BLaER1 treated with 17β-estradiol and CSF1 and Interleukin-3, amounts not matched to agents 10 nM and 100 nM (cell line): ENCODE measurements around the gene EFCAB12.

Source experiments
- H3K27ac ChIP-seq, 11 experiments: shearing (Covaris generic); formaldehyde crosslinking; 2 replicates each; pipeline ENCODE4 v1.8.1; 2022
- H3K27me3 ChIP-seq, 11 experiments: shearing (Covaris generic); formaldehyde crosslinking; 2 replicates each; pipeline ENCODE4 v1.8.1; 2022
- H3K36me3 ChIP-seq, 11 experiments: shearing (Covaris generic); formaldehyde crosslinking; 2 replicates each; pipeline ENCODE4 v1.8.1; 2022
- H3K4me1 ChIP-seq, 10 experiments: shearing (Covaris generic); formaldehyde crosslinking; 2 replicates each; pipeline ENCODE4 v1.8.1; 2022
- H3K4me2 ChIP-seq, 11 experiments: shearing (Covaris generic); formaldehyde crosslinking; 2 replicates each; pipeline ENCODE4 v1.8.1; 2022
- H3K4me3 ChIP-seq, 10 experiments: shearing (Covaris generic); formaldehyde crosslinking; 2 replicates each; pipeline ENCODE4 v1.8.1; 2022
- H3K9ac ChIP-seq, 11 experiments: shearing (Covaris generic); formaldehyde crosslinking; 2 replicates each; pipeline ENCODE4 v1.8.1; 2022
- H3K9me3 ChIP-seq, 11 experiments: shearing (Covaris generic); formaldehyde crosslinking; replicated peaks in 1 of 11; 2 replicates each; pipeline ENCODE4 v1.8.1; 2022
- H4K20me1 ChIP-seq, 11 experiments: shearing (Covaris generic); formaldehyde crosslinking; 2 replicates each; pipeline ENCODE4 v1.8.1; 2022
- Cebpa-rat ChIP-seq, 11 experiments: shearing (Covaris generic); IDR thresholded peaks; 2 replicates each; pipeline ENCODE4 v1.8.1; 2022

EFCAB12 gene

GRCh38 chr3:129440618-129441190 is 12.3 kb upstream of the EFCAB12 start:
- peak overlapping the region; percentile 78 to 95 (median 93) for H3K27ac ChIP-seq
- H4K20me1 ChIP-seq = peaks cover 7 to 31% (median 28%) of the 10 kb centered on the region in 11 experiments; a peak in 18 of 22 replicates
- H3K9ac ChIP-seq = peak overlapping the region; percentile 84 to 95 (median 92)
- H3K4me3 ChIP-seq = peak overlapping the region; percentile 72 to 97 (median 92)
- peak overlapping the region; percentile 82 to 97 (median 90) for H3K4me2 ChIP-seq
- TF ChIP-seq Cebpa-rat (IDR thresholded peaks at IDR 0.05) = no peak
- no peaks in the 10 kb centered on the region for H3K9me3 ChIP-seq
- peaks cover 48 to 72% (median 60%) of the 10 kb centered on the region in 10 experiments for H3K4me1 ChIP-seq
- H3K27me3 ChIP-seq = no peaks in the 10 kb centered on the region
- peaks cover 24 to 34% (median 27%) of the 10 kb centered on the region in 11 experiments for H3K36me3 ChIP-seq

GRCh38 chr3:129439817-129440617 is 11.6 kb upstream of the EFCAB12 start, which contains the start of the genes IFT122 and MBD4:
IFT122 (plus strand) TSS chr3:129440224; CDS start chr3:129440331, 107 bp downstream.
MBD4 (minus strand) TSS chr3:129439948; CDS start chr3:129439833, 115 bp downstream.
- Histone ChIP-seq H3K4me3 (peak within 1 kb of the TSS; percentile 72 to 97 (median 92)), H3K4me2 (peak within 1 kb of the TSS; percentile 89 to 97 (median 92)), H3K27me3 (no peaks in the 10 kb centered on the region), H3K36me3 (peaks cover 30 to 39% (median 34%) of the 10 kb centered on the region in 11 experiments), H3K4me1 (peaks cover 53 to 79% (median 66%) of the 10 kb centered on the region in 10 experiments), H4K20me1 (peaks cover 13 to 38% (median 34%) of the 10 kb centered on the region in 11 experiments; a peak in 19 of 22 replicates), H3K27ac (peak within 1 kb of the TSS; percentile 78 to 95 (median 93)), H3K9me3 (no peaks in the 10 kb centered on the region), H3K9ac (peak within 1 kb of the TSS; percentile 84 to 95 (median 92))
- peak; percentile 76 to 100 (median 98); a peak in 21 of 22 replicates for TF ChIP-seq Cebpa-rat (IDR thresholded peaks at IDR 0.05)

GRCh38 chr3:129439226-129439816 is 10.9 kb upstream of the EFCAB12 start:
- peak overlapping the region; percentile 82 to 96 (median 91) for H3K4me2 ChIP-seq
- H3K9me3 ChIP-seq = no peaks in the 10 kb centered on the region
- H3K27ac ChIP-seq = peak overlapping the region; percentile 68 to 95 (median 93)
- H3K36me3 ChIP-seq = peaks cover 36 to 43% (median 40%) of the 10 kb centered on the region in 11 experiments
- H3K27me3 ChIP-seq = no peaks in the 10 kb centered on the region
- TF ChIP-seq Cebpa-rat (IDR thresholded peaks at IDR 0.05) = no peak
- H3K9ac ChIP-seq = peak overlapping the region; percentile 84 to 95 (median 92)
- H4K20me1 ChIP-seq = peaks cover 18 to 45% (median 41%) of the 10 kb centered on the region in 11 experiments; a peak in 19 of 22 replicates
- H3K4me1 ChIP-seq = peaks cover 58 to 82% (median 69%) of the 10 kb centered on the region in 10 experiments
- H3K4me3 ChIP-seq = peak overlapping the region; percentile 72 to 97 (median 92)

GRCh38 chr3:129435367-129435766 is 6.9 kb upstream of the EFCAB12 start:
- H3K4me2 ChIP-seq = peak overlapping the region; percentile 1 to 96 (median 90); a peak in 18 of 22 replicates
- H3K36me3 ChIP-seq = peaks cover 75 to 82% (median 80%) of the 10 kb centered on the region in 11 experiments
- H3K4me3 ChIP-seq = peak overlapping the region in 4 of 10 experiments; percentile 4 to 85 (median 28); a peak in 6 of 20 replicates
- peaks cover 37 to 71% (median 47%) of the 10 kb centered on the region in 10 experiments for H3K4me1 ChIP-seq
- no peaks in the 10 kb centered on the region for H3K9me3 ChIP-seq
- peaks cover 25 to 71% (median 60%) of the 10 kb centered on the region in 11 experiments; a peak in 20 of 22 replicates for H4K20me1 ChIP-seq
- no peaks in the 10 kb centered on the region for H3K27me3 ChIP-seq
- no peak for TF ChIP-seq Cebpa-rat (IDR thresholded peaks at IDR 0.05)
- peak overlapping the region in 6 of 11 experiments; percentile 1 to 63 (median 30); a peak in 9 of 22 replicates for H3K9ac ChIP-seq
- H3K27ac ChIP-seq = no peak overlapping the region; a peak in 1 of 22 replicates

- Histone ChIP-seq H3K9me3 (no peaks in the 10 kb centered on the region), H3K27me3 (no peaks in the 10 kb centered on the region), H3K9ac (no peak overlapping the region; a peak in 1 of 22 replicates), H3K4me1 (peaks cover 37 to 75% (median 47%) of the 10 kb centered on the region in 10 experiments), H3K4me2 (peak overlapping the region in 2 of 11 experiments; percentile 90 to 96; a peak in 3 of 22 replicates), H3K27ac (no peak overlapping the region), H4K20me1 (peaks cover 25 to 71% (median 60%) of the 10 kb centered on the region in 11 experiments; a peak in 20 of 22 replicates), H3K4me3 (no peak overlapping the region), H3K36me3 (peaks cover 78 to 95% (median 90%) of the 10 kb centered on the region in 11 experiments)
- TF ChIP-seq Cebpa-rat (IDR thresholded peaks at IDR 0.05) = no peak
These were observed 5.7 kb upstream of the EFCAB12 start for GRCh38 chr3:129434140-129434539.

- peaks cover 78 to 98% (median 90%) of the 10 kb centered on the region in 11 experiments for H3K36me3 ChIP-seq
These were observed 5.1 kb upstream of the EFCAB12 start for GRCh38 chr3:129433565-129433964.

GRCh38 chr3:129432671-129433070 is 4.2 kb upstream of the EFCAB12 start:
- H3K36me3 ChIP-seq = peaks cover 72 to 89% (median 83%) of the 10 kb centered on the region in 11 experiments

More at GRCh38 chr3:129433565-129433964, 5.1 kb upstream of the EFCAB12 start:
- Histone ChIP-seq H3K9me3 (no peaks in the 10 kb centered on the region), H3K27ac (no peak overlapping the region), H4K20me1 (peaks cover 25 to 69% (median 60%) of the 10 kb centered on the region in 11 experiments; a peak in 20 of 22 replicates), H3K4me3 (no peak overlapping the region), H3K4me1 (peaks cover 39 to 78% (median 50%) of the 10 kb centered on the region in 10 experiments), H3K9ac (0 out of 22 replicates have a peak overlapping the region, but pooled peaks of 1 of the 11 experiments have one; percentile 6), H3K27me3 (no peaks in the 10 kb centered on the region), H3K4me2 (peak overlapping the region in 2 of 11 experiments; percentile 90 to 96; a peak in 3 of 22 replicates)
- TF ChIP-seq Cebpa-rat (IDR thresholded peaks at IDR 0.05) = no peak

GRCh38 chr3:129432036-129432435 is 3.6 kb upstream of the EFCAB12 start:
- peaks cover 39 to 76% (median 48%) of the 10 kb centered on the region in 10 experiments for H3K4me1 ChIP-seq
- H3K9me3 ChIP-seq = no peaks in the 10 kb centered on the region
- no peak overlapping the region for H3K27ac ChIP-seq
- H3K9ac ChIP-seq = no peak overlapping the region
- H3K4me2 ChIP-seq = peak overlapping the region in 4 of 11 experiments; percentile 6 to 96 (median 53); a peak in 5 of 22 replicates
- TF ChIP-seq Cebpa-rat (IDR thresholded peaks at IDR 0.05) = no peak
- H3K4me3 ChIP-seq = no peak overlapping the region
- H3K36me3 ChIP-seq = peaks cover 66 to 82% (median 77%) of the 10 kb centered on the region in 11 experiments
- H3K27me3 ChIP-seq = peaks cover 0 to 14% (median 13%) of the 10 kb centered on the region in 11 experiments; a peak in 18 of 22 replicates
- peaks cover 25 to 69% (median 45%) of the 10 kb centered on the region in 11 experiments; a peak in 20 of 22 replicates for H4K20me1 ChIP-seq

More at GRCh38 chr3:129432671-129433070, 4.2 kb upstream of the EFCAB12 start:
- peaks cover 0 to 8% (median 7%) of the 10 kb centered on the region in 11 experiments; a peak in 18 of 22 replicates for H3K27me3 ChIP-seq
- no peak for TF ChIP-seq Cebpa-rat (IDR thresholded peaks at IDR 0.05)
- peaks cover 39 to 76% (median 50%) of the 10 kb centered on the region in 10 experiments for H3K4me1 ChIP-seq
- no peaks in the 10 kb centered on the region for H3K9me3 ChIP-seq
- H3K4me2 ChIP-seq = peak overlapping the region in 4 of 11 experiments; percentile 6 to 96 (median 53); a peak in 7 of 22 replicates
- H3K9ac ChIP-seq = peak overlapping the region in 1 of 11 experiments; percentile 50; a peak in 1 of 22 replicates
- peaks cover 25 to 69% (median 51%) of the 10 kb centered on the region in 11 experiments; a peak in 20 of 22 replicates for H4K20me1 ChIP-seq
- H3K27ac ChIP-seq = no peak overlapping the region
- H3K4me3 ChIP-seq = no peak overlapping the region
